8988T (cell line): ENCODE results near the gene LSM11.

Experiments used
- DNase-seq: peaks from one replicate; pipeline ENCODE4 v3.0.0; 2011

LSM11 gene

DNA sequence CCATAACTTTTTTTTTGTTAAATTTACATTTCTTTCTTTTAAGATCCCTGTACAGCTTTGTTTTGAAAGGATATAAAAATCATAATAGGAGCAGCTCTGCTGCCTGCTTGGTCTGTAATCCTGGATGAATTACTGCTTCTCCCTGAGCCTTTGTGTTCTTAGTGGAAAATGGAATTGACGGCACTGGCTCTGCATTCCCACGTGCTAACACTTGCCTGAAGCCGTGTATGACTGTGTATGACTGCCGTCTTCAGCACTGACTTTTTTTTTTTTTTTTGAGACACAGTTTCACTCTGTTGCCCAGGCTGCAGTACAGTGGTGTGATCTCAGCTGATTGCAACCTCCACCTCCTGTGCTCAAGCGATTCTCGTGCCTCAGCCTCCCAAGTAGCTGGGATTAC is 7.5 kb upstream of the LSM11 start:
- no peak for DNase-seq

DNA sequence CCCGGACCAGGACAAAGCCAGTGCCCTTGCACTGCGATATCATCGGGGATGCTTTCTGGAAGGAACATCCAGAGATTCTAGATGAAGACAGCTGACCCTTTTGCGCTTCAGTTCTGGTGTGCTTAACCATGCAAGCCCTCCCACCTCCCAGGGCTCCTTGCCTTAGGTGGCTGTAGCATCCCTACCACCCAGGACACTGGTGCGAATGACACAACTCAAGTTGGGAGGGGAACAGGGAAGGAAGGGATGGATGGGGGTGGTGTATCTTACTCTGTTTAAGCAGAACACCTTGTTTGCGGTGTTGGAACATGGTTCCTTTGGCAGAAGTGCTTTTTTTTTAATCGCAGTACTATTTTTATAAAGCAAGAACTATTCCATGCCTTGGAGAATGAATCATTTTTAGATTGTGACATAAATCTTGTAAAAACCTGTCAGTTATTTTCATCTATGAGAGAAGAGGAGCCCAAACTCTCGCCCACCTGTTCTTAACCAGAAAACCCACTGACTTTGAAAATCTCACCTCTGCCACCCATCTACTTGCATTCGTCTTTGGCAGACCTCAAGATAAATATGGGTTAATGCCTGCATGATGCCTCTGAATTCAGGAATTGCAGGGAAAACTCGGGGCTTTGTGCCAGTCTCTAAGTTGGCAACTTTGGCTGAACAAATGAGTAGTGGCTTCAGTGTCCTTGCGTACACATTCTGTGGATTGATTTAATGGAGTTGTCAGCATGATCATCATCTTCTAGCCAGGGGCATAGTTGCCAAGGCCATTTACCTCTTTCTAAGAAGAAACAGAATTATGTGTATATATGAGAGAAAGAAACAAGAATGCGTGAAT is 3.9 kb upstream of the LSM11 start:
- no peak for DNase-seq

DNA sequence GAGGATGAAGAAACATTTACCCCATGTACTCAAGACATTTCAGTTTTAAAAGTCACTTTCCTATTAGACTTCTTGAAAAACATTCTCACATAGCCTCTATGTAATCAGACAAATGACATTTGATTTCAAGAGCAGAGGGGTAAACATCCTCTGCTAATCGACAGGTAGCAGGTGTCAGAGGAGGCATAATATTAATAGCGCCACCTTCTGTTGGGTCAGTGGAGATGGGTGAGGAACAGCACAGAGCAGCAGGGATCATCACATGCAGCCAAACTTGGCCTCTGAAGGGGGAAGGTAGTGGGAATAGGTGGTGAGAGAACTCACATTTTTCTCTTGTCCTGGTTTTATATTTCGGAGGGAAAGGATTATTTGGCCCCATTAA is 3.3 kb upstream of the LSM11 start:
- peak; percentile 55 for DNase-seq

DNA sequence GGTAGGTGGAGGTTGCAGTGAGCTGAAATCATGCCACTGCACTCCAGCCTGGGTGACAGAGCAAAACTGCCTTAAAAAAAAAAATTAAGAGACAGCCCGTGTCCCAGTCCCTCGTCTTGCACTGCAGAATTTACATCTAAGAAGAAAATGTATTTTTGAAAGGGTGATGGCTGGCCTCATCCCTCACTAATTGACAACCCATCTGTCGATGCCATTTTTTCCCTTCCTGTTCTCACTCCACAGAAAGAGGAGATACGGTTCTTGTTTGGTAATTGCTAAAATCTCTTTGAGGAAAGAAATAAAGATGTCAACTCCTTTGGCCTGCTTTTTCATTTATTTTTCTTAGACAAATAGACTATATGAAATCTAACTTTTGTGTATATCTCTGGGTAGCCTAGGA is 2.4 kb upstream of the LSM11 start:
- DNase-seq = no peak

DNA sequence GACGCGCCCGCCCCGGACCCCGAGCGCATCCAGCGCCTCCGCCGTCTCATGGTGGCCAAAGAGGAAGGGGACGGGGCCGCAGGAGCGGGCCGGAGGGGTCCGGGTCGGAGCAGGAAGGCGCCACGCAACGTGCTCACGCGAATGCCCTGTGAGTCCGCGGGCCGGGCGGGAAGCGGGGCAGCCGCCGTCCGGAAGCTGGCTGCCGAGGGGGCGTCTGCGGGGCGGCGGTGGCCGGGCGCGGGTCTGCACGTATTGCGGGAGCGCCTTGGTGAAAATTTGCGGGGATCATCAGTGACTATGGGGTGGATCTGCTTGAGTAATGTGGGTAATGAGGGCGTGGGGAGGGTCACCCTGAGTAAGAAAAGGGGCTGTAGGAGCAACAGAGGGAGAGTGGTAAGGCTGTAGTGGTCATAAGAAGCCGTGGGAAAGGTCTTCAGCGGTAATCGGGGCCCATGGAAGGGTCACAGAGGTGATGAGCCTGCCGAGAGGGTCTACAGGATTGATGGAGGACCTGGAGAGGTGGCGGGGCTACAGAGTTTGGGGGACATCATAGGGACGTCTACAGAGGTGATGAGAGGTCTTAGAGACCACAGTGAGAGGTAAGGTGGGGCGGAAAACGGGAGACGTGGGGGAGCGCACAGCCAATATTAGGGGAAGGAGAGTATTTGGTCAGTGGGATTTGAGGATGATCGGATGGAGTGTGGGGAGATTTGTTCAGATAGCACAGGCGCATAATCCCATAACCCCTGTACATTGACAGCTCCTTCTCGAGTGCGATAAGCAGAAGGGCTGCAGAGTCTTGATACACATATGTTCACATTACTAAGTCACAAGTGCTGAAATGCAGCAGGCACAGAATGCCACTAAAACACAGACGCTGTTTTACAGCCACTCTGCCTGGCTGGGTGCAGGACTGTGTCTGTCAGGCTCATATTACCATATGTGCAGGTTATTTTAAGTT is 819 bp downstream of the LSM11 start:
- DNase-seq = peak; percentile 23

DNA sequence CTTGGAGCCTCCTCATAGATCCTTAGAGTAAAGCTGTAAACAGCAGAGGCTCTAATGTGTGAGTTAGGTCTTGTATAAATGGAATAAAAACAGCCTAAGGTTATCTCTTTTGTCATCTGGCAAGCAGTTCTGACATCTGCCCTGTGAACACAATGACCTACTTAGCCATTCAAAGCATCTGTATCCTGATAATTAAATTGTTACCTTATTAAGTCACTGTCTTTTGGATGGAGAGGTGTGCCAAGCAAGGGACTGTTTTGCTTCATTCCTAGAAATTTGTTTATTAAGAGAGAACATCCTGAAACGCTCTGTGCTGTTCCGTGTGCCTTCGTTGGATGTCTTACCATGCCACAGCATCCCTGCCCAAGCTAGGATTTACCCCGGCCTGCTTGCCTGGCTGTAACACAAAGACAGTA is 1.5 kb downstream of the LSM11 start:
- DNase-seq = no peak

DNA sequence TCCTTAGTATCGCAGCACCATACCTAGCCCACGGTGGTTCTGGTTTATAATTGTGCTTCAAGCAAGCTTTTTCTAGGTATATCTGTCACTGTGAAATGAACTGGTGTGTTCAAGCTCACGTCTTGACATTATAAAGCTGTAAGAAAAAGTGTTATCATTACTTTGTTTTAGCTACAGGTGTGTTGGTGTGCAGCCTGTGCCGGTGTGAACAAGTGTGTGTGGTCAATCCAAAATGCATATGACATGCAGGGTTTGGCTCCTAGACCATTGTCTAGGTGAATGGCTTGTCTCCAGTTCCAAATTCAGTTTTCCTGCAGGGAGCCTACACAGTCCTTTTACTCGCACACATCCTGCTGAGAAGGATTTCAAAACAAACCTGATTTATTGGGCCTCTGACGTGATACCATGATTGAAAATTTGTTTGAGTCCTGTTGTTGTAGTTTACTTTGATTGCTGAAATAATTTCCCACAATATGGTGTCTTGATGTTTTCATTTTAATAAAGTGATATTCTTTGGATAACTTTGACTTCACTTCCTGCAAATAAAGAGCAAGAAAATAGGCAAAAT is 3.7 kb downstream of the LSM11 start:
- DNase-seq = no peak

DNA sequence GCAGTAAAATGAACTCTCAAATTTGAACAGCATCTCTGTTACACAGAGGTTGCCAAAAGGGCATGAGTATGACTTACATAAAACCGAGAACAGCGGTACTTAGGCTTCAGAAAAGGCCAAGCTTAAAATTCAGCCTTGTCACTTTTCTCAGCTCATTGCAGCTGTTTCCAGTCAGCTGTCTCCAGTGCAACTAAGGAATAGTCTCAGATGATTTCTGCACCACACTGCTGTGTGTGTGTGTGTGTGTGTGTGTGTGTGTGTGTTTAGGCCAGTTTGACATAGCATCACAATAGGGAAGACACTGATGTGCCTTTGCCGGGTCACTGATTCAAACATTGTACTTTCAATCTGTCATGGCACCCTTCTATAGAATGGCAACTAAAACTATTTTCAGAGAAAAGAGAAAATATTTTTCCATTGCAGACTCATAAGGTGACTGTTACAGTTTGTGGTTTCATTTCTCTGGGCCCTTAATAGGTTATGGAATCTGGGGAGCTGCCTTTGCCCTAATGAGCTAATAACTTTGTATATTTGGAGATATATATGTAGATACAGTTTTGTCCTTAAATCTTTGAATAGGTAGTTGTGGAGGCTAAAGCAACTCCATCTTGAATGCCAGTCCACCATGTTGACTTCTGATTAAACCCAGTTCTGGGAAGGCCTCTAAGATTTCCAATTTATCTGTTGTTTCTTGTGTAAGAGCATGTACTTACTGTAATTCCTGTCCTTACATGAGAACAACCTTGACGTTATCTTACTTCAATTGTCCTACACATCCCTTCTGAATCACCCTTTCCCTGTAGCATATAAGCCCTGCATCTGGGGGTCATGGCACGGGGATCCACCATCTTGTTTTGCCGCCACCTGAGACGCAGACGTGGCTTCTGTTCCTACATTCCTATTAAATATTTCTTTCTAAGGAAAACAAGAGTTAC is 4.5 kb downstream of the LSM11 start:
- DNase-seq = no peak

DNA sequence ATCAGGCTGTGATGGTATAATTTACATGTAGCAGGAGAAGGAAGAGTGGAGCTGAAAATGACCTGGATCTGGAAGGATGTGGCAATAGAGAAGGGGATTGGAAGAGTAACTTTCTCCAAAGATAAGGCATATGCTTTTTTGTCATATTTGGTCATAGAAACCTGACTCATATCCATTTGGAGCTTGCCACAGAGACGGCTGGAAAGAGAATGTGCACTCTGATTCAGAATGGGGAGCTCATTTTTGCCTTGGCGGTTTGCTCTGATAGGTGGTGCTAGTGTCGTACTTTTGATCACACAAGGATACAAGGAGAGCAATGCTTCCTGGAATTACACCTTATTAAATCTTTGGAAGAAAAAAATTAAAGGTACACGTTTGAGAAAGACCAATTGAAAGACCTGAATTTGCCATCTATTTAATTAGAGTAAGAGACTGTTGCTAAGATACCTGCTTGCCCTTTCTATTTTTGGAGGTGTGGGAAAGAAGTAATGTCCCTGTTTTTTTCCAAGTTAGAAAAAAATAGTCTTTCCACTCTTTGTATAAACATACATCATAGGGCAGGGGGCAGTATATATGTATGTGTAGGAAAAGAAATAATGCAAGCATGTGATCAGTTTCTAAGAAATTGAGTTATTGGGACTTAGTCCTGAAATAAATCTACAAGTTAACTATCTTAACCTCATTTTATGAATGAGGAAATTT is 5.4 kb downstream of the LSM11 start:
- no peak for DNase-seq

DNA sequence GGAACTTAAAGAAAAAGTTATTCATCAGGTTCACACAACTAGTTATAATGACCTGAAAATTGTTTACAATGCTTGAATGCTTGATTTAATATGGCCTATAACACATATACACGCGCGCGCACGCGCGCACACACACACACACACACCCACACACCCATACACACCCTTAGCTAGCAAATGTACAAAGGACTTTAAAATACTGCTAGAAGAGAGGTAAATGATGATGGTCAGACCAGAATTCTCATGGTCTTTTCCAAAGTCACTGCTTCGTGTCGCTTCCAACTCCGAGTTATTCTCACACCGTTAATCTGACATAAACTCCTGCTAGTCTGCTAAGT is 5.9 kb downstream of the LSM11 start:
- DNase-seq = no peak

DNA sequence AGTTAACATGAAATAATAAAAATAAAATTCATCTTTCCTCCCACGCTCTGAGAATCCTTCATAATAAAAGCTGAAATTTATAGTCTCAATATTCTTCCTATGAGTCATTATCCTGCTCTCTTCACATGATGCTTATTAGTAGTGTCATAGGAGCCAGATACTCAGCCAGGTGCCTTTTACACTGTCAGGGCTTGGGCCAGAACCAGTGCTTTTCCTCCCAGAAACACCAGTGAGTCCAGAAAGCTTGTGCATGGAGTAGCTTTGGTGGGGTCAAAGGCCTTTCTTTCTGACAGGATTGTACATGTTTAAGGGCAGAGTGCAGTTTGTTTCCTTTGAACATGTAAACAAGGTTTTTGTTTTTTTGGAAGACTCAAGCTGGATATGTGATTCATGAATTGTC is 6.8 kb downstream of the LSM11 start:
- no peak for DNase-seq

DNA sequence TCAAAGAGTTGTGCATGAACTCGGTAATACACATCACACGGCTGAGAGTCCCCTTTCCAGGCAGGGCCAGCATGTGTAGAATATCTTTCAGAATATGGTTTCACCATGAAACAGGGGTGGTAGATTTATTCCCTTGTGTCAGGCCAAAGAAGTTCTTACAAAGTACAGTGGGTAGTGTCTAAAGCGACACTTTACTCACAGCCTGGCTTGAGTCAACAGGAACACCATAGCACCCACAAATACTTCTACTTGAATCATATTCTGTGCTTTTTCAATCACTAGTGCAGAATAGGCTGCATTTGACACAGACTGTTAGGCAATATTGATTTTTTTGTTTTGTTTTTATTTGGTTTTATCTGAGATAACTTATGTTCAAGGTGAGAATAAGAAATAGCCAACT is 12.6 kb downstream of the LSM11 start:
- DNase-seq = no peak

DNA sequence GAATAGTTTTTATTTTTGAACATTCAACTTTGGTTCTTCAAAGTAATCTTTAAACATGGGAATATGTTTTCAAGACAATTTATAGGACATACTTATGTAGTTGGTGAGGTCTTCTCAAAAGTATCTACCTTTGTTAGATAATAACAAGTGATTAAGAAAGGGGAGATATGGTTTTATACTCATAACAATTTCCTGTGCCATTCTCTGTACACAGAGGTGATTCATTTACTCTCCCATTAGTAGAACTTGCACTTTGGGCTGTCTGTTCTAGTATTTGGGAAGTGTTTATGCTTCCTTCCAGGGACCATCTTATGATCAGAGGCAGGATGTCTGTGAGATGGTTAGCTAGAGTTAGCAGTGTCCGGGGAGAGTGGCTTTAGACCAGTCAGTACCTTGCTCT is 15.2 kb downstream of the LSM11 start:
- DNase-seq = no peak

DNA sequence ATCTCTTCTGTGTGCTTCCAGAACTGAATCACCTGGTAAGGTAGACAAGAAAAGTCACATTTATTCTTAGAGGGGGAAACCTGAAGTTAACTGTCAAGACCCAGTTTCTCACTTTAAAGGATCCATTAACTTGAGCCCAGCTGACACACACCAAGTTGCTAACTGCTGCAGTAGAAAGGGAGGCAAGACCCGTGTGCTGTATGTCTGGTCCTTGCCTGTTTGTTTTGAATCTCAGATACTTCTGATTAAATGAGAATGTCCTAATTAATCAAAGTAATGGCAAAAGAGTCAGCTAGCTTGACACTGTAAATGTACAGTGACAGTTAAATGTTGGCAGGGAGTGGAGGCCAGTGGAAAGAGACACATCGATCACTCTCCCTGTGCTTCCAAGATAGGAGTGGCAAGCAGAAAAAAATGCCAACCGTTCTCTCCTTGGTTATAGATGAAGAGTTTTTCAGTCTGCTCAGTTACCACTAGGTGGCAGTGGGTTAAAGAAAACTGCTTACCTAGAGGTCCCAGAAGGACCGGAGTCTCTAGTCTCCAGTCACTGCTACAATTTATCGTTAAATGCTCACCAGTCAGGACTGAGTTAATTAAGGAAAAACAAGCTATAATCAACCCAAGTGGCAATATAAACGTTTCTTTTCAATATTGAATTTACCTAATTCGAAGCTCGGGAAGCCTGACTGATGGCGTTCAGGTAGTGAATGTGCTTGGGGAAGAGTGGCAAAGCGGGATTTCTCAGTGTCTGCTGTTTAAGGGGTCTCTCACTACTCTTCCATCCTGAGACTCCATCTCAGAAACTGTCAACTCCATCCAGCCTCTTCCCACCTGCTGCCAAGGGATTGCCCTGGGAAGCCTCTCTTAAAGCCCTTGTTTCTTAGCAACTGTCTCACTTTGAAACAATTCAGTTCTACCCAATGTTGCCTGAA is 18.4 kb downstream of the LSM11 start:
- DNase-seq = peak; percentile 24

DNA sequence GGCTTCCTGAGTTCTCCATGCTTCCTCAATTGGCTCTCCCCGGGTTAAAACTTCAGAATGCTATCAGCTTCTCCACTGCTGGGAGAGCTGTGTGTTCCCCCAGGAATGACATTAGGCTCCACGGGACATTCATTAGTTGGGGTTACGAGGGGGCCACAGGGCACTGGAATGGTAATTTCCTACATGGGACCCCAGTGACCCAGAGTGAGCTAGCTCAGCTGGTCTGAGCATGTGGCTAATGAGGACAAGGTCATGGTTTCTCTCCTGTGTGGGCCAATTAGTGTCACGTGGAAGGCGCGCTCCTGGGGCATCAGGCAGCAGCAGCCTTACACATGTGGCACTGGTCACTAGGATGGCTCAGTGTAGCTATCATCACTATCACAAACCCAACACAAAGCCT is 21.0 kb downstream of the LSM11 start:
- no peak for DNase-seq

DNA sequence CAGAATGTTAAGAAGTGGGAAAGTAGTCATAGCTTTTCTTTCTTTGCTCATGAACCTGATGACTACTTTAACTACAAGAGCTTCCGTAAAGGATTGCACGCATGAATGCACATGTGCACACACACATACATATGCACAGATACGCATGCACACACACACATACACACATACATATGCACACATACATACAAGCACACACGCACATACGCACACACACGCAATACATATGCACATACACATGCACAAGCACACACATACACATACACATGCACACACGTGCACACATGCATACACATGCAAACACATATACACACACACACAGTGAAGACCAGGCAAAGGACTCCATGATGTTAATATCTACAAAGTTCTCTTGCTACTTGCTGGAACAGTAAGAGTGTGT is 22.9 kb downstream of the LSM11 start:
- no peak for DNase-seq

DNA sequence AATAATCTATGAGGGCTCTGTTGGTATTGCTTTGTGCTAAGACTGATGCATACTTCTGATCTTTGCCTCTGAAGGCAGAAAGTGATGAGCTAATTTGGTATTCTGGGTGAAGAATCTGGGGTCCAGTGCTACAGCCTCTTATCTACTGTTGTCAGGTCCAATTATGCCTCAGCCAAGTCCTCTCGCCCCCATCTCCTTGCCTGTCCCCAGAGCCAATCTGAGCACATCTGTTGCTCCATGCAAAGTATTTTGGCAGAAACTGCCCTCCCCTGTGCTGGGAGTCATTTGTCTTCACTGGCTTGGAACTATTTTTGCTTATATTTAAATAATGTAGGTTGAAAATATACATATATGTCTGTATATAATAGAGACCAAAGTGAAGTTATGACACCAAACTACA is 23.4 kb downstream of the LSM11 start:
- DNase-seq = no peak

DNA sequence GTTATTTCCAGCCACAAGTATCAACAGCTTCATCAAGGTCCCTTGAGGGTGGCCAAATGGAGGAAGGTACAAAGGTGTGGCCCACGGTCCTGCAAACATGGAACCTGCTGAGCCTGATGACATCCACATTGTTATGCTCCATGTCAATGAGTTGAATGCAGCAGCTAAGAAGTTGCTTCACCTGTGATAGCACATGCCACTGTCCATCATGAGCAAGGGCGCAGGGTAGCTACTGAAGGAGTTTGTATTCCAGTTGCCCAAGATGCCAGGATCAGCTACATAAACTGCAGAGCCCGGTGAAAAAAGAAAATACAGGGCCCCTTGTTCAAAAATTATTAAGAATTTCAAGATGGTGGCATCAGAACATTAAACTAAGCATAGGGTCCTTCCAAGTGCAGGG is 24.2 kb downstream of the LSM11 start:
- DNase-seq = no peak

DNA sequence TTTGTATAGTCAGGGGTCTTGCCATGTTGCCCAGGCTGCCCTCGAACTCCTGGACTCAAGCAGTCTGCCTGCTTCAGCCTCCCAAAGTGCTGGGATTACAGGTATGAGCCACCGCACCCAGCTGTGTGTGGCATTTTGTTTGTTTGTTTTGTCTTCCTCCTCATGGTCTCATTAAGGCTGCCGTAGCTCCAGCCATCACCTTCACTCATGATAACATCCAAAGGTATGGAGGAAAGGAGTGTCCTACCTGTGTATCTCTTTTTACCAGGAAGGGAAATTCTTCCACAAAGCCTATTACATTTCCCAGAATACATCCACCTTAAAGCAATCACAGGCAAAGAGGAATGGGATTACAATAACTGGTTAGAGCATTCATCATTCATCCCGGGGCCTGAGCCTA is 27.2 kb downstream of the LSM11 start:
- DNase-seq = no peak

DNA sequence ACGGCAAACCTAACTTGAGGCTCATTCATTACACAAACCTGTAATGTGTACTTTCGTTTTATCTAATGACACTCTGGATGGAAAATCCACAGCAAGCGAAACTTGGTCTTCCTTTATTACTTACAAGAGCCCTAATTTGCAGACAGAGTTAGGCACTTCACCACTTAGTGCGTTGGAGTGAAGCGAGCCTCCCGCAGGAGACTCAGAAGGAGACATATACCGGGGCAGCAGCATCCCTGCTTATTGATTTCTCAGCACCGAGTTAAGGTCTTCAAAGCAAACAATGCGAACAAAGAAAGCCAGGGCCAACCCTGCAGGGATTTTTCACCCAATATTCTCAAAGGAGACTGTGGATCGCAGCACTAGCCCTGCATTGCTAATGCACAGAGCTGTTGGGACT is 28.6 kb downstream of the LSM11 start:
- no peak for DNase-seq
